Epithelial cell of esophagus (primary cell): ENCODE data around the gene C1QTNF1.
A peak's percentile ranks its signal among the peaks of the same experiment; 100 is the strongest.

ENCODE experiments used
- DNase-seq: peaks from one replicate; pipeline ENCODE4 v3.0.0; 2010; ENCODE audit warnings: low read depth
- H3K4me3 ChIP-seq: 2 replicates; pipeline ENCODE4 v1.5.1; 2011; ENCODE audit warnings: mild to moderate bottlenecking, low read length, control low read depth
- TF ChIP-seq, protein P1 (sequence below): IDR thresholded peaks from 2 replicates; pipeline ENCODE4 v1.5.1; 2011; ENCODE audit warnings: low read depth, mild to moderate bottlenecking, low read length, control low read depth, inconsistent platforms; ENCODE audit not compliant: insufficient read depth; ENCODE audit errors: missing control alignments

C1QTNF1 gene

DNA sequence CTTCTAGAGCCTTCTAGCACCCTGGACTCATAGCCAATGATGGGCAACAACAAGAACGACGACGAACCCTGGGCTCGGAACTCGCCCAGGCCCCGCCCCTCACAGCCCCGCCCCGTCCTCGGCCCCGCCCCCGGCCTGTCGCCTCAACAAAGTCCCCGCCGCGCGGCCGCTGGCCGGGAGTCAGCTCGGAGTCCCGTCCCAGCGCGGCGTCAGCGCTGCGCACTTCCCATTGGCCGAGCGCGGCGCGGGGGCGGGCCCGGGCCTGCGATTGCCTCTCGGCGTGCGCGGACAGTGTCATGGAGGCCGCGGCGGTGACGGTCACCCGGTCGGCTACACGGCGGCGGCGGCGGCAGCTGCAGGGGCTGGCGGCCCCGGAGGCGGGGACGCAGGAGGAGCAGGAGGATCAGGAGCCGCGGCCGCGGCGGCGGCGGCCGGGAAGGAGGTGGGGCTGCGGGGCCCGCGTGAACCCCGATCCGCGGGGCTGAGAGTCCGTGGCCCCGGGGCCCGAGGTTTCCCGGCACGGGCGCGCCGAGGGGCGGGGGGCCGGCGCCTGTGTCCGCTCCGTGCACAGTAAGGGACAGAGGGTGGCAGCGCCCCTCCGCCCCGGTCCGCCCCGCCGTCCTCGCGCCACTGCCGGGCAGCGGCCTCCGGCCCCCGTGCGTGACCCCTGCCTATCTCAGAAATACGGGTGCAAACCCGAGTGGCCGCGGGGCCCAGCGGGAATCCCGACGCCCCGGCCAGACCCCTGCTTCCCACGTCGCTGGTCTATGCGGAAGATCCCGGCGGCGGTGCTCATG is 50.9 kb downstream of the C1QTNF1 start, which contains the start of gene ENGASE:
Gene ENGASE (plus strand): TSS at position 176 of the 797 bp plus-strand sequence. CDS start 121 bp downstream, at position 297.
- TF ChIP-seq, protein P1, sequence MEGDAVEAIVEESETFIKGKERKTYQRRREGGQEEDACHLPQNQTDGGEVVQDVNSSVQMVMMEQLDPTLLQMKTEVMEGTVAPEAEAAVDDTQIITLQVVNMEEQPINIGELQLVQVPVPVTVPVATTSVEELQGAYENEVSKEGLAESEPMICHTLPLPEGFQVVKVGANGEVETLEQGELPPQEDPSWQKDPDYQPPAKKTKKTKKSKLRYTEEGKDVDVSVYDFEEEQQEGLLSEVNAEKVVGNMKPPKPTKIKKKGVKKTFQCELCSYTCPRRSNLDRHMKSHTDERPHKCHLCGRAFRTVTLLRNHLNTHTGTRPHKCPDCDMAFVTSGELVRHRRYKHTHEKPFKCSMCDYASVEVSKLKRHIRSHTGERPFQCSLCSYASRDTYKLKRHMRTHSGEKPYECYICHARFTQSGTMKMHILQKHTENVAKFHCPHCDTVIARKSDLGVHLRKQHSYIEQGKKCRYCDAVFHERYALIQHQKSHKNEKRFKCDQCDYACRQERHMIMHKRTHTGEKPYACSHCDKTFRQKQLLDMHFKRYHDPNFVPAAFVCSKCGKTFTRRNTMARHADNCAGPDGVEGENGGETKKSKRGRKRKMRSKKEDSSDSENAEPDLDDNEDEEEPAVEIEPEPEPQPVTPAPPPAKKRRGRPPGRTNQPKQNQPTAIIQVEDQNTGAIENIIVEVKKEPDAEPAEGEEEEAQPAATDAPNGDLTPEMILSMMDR: no peak
- H3K4me3 ChIP-seq: peak within 1 kb of the TSS; percentile 57
- DNase-seq: peak; percentile 94

DNA sequence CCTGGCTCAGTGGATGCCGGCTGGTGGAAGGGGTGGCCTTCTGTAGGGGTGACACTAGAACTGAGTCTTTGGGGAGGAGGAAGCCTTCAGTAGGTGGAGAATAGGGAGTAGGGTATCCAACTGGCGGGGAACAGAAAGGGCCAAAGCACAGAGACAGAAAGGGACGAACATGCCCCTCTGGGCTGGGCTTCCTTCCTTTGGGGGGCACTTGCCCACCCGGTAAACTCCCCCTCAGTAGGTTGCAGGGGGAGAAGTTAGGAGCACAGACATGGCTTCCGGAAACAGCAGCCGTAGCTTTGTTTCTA is 51.4 kb downstream of the C1QTNF1 start:
- peak; percentile 12 for DNase-seq
- TF ChIP-seq, protein P1: no peak
- peak overlapping the region; percentile 57 for H3K4me3 ChIP-seq

- DNase-seq: no peak
- peak overlapping the region; percentile 57 for H3K4me3 ChIP-seq
- TF ChIP-seq, protein P1: no peak
Measured at GRCh38 chr17:79075861-79076406, 52.0 kb downstream of the C1QTNF1 start.

GRCh38 chr17:79077587-79077986 is 53.6 kb downstream of the C1QTNF1 start:
- DNase-seq: no peak
- no peak overlapping the region for H3K4me3 ChIP-seq
- TF ChIP-seq, protein P1: no peak

DNA sequence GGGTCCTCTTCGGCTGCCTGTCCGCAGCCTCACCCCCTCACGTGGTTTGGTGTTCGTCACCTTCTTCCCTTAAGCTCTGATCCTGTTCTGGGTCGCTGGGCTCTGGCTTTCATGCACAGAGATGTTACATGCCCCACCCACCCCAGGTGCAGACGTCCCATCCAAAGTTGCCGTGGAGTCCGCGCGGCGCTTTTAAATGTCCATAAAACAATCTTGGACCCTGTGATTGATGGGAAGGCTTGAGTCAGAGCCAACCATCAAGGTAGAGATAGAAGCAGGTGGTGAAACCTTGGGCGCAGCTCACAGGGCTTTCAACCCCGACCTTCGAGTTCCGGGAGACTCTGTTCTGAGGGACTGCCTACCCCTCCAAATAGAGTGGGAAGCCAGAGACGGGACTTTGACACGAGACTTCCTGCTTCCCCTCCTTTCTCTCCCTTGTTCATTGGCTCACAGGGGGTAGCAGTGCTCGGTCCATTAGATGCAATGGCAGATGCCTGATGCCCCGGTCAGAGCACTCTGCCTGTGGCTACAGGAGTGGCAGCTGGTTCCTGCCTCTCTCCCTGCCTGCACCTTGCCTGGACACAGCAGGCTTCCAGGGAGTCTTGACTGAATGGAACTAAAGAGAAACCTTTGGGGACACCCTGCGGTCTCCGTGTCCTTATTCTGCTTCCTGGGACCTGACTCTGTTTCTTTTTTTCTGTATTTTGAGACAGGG is 54.7 kb downstream of the C1QTNF1 start:
- TF ChIP-seq, protein P1: no peak
- no peak overlapping the region for H3K4me3 ChIP-seq
- DNase-seq: no peak

DNA sequence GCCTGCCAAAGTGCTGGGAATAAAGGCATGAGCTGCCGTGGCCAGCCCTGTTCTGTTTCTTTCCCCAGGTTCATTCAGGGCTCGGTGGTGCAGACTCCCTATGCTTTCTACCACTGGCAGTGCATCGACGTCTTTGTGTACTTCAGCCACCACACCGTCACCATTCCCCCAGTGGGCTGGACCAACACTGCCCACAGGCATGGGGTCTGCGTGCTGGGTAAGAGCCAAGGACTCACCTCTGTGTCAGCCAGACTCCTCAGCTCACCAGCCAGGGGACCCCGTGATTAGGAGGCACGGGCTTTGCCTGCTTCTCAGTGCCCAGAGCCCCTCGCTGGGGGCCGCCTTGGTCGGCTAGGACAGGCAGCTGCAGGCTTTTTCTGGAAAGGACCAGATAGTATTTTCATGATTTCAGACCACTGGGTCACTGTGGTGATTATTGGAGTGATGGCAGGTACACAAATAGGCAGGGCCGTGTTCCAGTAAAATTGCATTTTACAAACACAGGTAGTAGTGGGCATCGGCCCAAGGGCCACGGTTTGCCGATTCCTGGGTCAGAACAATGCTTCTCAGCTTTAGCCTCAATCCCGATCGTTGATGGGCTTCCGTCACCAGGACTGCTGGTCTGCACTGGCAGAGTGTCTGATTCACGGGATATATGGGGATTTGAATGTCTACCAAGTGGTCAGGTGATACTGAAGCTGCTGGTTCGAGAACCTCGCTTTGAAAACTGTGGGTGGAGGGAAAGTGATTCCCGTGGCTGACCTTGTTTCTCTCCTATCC is 55.6 kb downstream of the C1QTNF1 start:
- TF ChIP-seq, protein P1: no peak
- DNase-seq: no peak

More for the DNA sequence above, 55.6 kb downstream of the C1QTNF1 start:
- H3K4me3 ChIP-seq: no peak overlapping the region
